UCSD-AML1 (cell line): Measurements from ENCODE around the gene SPATS2L.

Experiments
- DNase-seq: peaks from one replicate; lab custom pipeline; 2025; ENCODE audit not compliant: unreplicated experiment; lab: John Stamatoyannopoulos, UW

Gene SPATS2L

GRCh38 chr2:200348897-200349563 is 42.5 kb downstream of the SPATS2L start:
- no peak for DNase-seq

GRCh38 chr2:200349868-200350267 is 43.4 kb downstream of the SPATS2L start:
- DNase-seq = no peak

DNA sequence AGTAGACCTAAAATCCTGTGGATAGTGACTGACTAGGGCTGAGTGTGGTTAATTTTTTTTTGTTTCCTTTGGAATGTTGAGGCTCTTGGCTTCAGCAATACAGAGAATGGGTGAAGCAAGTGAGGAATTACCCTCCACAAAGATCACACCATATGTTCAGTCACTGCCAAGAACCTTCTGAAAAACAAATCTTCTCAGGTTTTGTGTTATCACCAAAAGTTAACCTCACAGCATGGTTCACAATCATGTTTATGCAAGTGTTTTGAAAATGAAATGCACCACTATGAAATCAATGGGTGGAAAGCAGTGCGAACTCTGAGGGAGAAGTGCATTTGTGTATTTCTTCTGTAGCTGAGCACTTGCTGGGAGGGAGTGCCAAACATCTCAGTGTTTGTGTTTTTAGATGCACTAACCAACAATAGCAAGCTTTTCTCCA is 44.4 kb downstream of the SPATS2L start:
- no peak for DNase-seq

- no peak for DNase-seq
Measured at GRCh38 chr2:200351815-200352214, 45.3 kb downstream of the SPATS2L start.

- no peak for DNase-seq
Measured at GRCh38 chr2:200352636-200353035, 46.1 kb downstream of the SPATS2L start.

DNA sequence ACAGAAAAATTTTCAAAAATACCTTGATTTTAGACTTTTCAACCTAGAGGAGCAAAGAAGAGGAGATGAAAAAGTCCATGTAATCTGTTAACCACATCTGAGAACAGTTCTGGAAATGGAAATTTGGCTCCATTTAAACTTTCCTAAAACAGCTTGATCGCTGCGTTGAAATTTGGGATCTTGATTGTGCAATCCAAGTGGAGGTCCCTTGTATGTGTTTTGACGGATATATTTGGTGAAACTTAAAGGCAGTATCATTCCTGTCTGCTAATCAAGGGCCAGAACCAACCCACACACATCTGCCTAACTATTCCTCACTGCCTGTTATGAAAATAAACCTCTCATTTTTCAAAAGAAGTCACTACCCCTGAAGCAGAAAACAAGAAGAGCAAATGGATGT is 46.6 kb downstream of the SPATS2L start:
- no peak for DNase-seq

DNA sequence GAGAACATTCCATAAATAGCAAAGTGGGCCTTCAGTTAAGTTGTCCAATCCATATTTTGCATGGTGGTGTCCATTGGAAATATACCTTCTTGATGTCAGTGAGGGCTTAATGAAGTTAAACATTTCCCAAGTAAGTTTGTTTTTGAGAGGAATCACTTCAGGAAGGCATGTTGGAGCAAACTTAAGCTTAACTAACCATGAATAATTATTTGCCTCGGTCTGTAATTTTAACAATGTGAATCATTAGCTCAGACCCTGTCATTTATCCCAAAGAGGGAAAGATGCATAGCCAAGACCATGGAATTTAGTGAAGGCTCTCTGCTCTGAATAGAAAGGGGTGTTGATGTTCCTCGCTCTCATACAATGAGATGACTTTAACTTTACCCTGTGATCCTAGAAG is 47.4 kb downstream of the SPATS2L start:
- DNase-seq = no peak

GRCh38 chr2:200354833-200355751 is 48.6 kb downstream of the SPATS2L start:
- no peak for DNase-seq

DNA sequence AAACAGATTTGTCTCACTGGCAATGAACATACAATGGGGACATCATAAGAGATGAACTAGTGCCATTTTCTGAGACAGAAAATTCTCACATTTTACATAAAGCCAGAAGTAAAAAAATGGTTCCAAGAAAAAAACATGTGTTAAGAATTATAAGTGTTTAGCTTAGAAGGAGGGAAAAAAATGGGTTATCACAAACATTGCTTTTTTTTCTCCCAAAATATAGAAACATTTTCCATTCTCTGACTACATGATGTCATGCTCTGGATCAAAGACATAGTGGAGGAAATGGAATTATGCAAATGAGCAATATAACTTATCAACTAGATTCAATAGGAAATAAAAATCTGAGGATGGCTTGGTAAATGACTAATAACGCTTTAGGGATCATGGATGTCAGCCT is 49.8 kb downstream of the SPATS2L start:
- no peak for DNase-seq

GRCh38 chr2:200356857-200357384 is 50.4 kb downstream of the SPATS2L start:
- DNase-seq = no peak

- DNase-seq = no peak
Measured at GRCh38 chr2:200357845-200358244, 51.4 kb downstream of the SPATS2L start.

DNA sequence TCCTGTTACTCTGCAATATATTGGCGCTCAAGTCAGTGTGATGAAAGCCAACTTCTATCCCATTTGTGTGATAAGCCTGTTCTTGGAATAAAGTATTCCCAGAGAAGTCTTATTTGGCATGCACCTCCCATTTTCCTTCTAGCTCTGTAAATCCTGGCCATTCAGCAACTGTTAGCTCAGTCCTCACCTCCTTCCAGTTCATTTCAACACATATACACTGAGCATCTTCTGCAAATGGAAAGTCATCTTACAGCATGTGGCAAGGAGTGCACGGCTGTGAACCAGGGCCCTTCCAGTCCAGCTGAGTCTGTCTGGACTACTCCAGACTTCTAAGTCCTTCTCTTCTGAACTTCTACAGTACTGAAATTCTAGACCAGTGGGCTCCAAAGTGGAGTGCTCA is 53.1 kb downstream of the SPATS2L start:
- DNase-seq = no peak

- DNase-seq = no peak
Measured at GRCh38 chr2:200360364-200360763, 53.9 kb downstream of the SPATS2L start.

- no peak for DNase-seq
Measured at GRCh38 chr2:200362202-200362917, 55.9 kb downstream of the SPATS2L start.

DNA sequence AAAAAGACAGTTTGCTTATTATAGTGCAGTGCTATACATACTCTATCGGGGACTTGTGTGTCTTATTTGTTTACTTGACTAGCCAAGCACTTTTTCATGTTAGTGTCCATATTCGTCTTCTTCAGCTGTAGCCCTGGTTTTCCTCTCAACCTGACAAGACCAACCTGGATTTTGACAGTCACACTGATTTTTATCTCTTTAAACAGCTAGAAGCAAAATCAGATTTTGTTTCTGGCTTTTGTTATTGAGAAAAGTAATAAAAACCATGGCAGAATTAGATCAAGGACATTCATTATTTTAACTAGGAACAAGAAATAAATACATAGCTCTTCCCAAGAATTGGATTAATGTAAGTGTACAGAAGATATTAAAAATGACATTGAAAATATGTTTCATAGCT is 56.8 kb downstream of the SPATS2L start:
- no peak for DNase-seq

GRCh38 chr2:200364142-200364541 is 57.6 kb downstream of the SPATS2L start:
- no peak for DNase-seq

DNA sequence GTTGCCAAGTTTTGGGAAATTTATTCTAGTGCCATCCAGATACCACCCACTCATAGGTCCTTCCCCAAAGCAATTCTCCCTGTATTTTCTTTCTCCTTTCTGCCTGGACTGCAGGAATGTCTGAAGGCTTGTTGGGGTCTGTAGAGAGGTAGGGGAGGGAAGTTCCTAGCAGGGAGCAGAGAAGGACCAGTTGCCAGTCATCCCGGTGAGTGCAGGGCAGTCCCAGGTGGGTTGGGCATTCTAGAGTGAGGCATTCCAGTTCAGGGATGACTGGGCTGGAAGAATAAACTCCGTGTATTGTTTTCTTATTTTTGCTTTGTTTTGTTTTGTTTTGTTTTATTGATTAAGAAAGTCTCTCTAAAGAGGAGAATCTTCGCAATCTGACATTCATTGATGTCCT is 58.1 kb downstream of the SPATS2L start:
- DNase-seq = no peak

- no peak for DNase-seq
Measured at GRCh38 chr2:200365209-200365608, 58.7 kb downstream of the SPATS2L start.

DNA sequence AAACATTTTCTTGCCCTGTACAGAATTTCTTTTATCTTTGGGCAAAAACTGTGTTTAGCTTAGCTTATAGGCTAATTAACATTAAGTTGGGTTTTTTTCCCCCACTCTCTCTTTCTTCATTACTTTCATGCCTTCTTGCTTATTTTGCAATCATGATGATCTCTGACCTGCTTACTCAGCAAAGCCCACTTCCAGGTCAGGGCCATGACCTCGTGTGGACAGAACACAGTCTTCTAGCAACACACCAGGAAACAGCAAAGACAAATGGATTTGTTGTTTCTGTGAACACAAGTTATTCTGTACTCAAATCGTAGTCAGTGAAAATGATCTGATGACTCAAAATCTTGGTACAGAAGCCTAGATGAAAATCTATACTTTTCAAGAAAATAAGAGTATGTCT is 60.7 kb downstream of the SPATS2L start:
- no peak for DNase-seq

GRCh38 chr2:200369886-200370285 is 63.4 kb downstream of the SPATS2L start:
- no peak for DNase-seq

- DNase-seq = no peak
Measured at GRCh38 chr2:200373231-200373630, 66.7 kb downstream of the SPATS2L start.
